Stomach (tissue), 19 donors: Measurements from ENCODE around the gene SPARCL1. TPM values are rescaled to one million over a fixed set of nuclear protein-coding genes. Genes with fewer than 3 reads are reported as not detected.

Experiments used
- DNase-seq, 2 donors: peaks; one replicate each; pipeline versions ENCODE4 v3.0.0 to v3.0.0-alpha.2; 2013 to 2019
- H3K27ac ChIP-seq, 5 donors: fragments of 200-600 bp in 4 of 5; sonication (generic) in 4 of 5; one replicate each; pipeline ENCODE4 v1.5.1; 2013 to 2019; ENCODE audit warnings: mild to moderate bottlenecking in 1 of 5, moderate library complexity in 1 of 5
- H3K27me3 ChIP-seq, 3 donors: fragments of 200-600 bp; sonication (generic); one replicate each; pipeline ENCODE4 v1.5.1; 2017 to 2019; ENCODE audit warnings: mixed run types in 1 of 3
- H3K36me3 ChIP-seq, 4 donors: fragments of 200-600 bp; sonication (generic); 1 replicate in 3 of 4; 2 replicates in 1 of 4; pipeline ENCODE4 v1.5.1; 2016 to 2019
- H3K4me1 ChIP-seq, 4 donors: fragments of 200-600 bp; sonication (generic); one replicate each; pipeline ENCODE4 v1.5.1; 2016 to 2019
- H3K4me3 ChIP-seq, 4 donors: fragments of 200-600 bp; sonication (generic) in 3 of 4; one replicate each; pipeline ENCODE4 v1.5.1; 2016 to 2019; ENCODE audit warnings: mild to moderate bottlenecking in 1 of 4
- H3K9me3 ChIP-seq, 4 donors: fragments of 200-600 bp; sonication (generic); one replicate each; pipeline ENCODE4 v1.5.1; 2016 to 2019
- CTCF ChIP-seq, 7 experiments: fragments of 450-650 bp in 4 of 7; fragments of 200-600 bp in 3 of 7; sonication (generic) in 3 of 7; IDR thresholded peaks; one replicate each; pipeline ENCODE4 v1.5.1; 2016 to 2019; ENCODE audit warnings: antibody characterized with exemption in 7 of 7, control low read depth in 2 of 7, mild to moderate bottlenecking in 1 of 7
- EP300 ChIP-seq: sonication (generic); formaldehyde crosslinking; IDR thresholded peaks from one replicate; pipeline ENCODE4 v1.6.1; 2017; ENCODE audit warnings: antibody characterized with exemption
- POLR2A ChIP-seq, 4 donors: fragments of 450-650 bp; IDR thresholded peaks; one replicate each; pipeline ENCODE4 v1.6.1; 2016; ENCODE audit warnings: antibody characterized with exemption in 4 of 4, control low read depth in 2 of 4, mild to moderate bottlenecking in 1 of 4, moderate library complexity in 1 of 4
- POLR2AphosphoS5 ChIP-seq, 3 donors: sonication (generic); formaldehyde crosslinking; IDR thresholded peaks; one replicate each; pipeline ENCODE4 v1.6.1; 2016; ENCODE audit warnings: antibody characterized with exemption in 3 of 3
- WGBS, 5 donors: extraction: QIAGEN DNeasy Blood & Tissue Kit in 3 of 5; methylation state at CpG; one replicate each; pipeline versions ENCODE4 v1.1.5 to v1.1.7; 2013 to 2018; 5-methylcytosine and 5-hydroxymethylcytosine counted together
- intact Hi-C: fragments of 100-400 bp; cut with DNase I; formaldehyde crosslinking; loops from one replicate; pipeline ENCODE4 v1.15.1; 2023; ENCODE audit warnings: low total_unique reads
- long read RNA-seq, 10 donors: transcript quantifications; one replicate each; lab custom pipeline, GENCODE V29; 2026
- polyA plus RNA-seq, 3 donors: library from polyadenylated mRNA; stranded (reverse); fragments of 200-250 nt; gene quantifications; one replicate each; pipeline ENCODE4 v1.2.3, GENCODE V29; 2013
- total RNA-seq, 5 donors: library from RNA; depleted of rRNA; stranded (reverse); fragments of >200 nt; gene quantifications; one replicate each; pipeline versions ENCODE4 v1.1.0 to v1.2.3, GENCODE V29; 2014 to 2016
- donor health status: healthy with polysubstance abuse.
- donor health status: Bipolar disorder and iron deficiency.
- donor health status: healthy.

SPARCL1 gene, protein sequence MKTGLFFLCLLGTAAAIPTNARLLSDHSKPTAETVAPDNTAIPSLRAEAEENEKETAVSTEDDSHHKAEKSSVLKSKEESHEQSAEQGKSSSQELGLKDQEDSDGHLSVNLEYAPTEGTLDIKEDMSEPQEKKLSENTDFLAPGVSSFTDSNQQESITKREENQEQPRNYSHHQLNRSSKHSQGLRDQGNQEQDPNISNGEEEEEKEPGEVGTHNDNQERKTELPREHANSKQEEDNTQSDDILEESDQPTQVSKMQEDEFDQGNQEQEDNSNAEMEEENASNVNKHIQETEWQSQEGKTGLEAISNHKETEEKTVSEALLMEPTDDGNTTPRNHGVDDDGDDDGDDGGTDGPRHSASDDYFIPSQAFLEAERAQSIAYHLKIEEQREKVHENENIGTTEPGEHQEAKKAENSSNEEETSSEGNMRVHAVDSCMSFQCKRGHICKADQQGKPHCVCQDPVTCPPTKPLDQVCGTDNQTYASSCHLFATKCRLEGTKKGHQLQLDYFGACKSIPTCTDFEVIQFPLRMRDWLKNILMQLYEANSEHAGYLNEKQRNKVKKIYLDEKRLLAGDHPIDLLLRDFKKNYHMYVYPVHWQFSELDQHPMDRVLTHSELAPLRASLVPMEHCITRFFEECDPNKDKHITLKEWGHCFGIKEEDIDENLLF
- 100 to 1,000 TPM; 173 to 710 (median 607) TPM for total RNA-seq
- polyA plus RNA-seq: 100 to 1,000 TPM in 1 of 3 donors, 10 to 100 TPM in 2; 36.9 to 191 (median 69.3) TPM
- long read RNA-seq, donor 1, transcript SPARCL1-201 (11 exons, 2,906 nt): major isoform, 17 of 178 reads
- long read RNA-seq, donor 1, partial matches to known transcripts: 161 of 178 reads
- long read RNA-seq, donor 1, other reads (novel, unspliced or antisense): 0 of 178 reads
- long read RNA-seq, donor 2, transcript SPARCL1-201 (11 exons, 2,906 nt): major isoform, 33 of 121 reads
- long read RNA-seq, donor 2, partial matches to known transcripts: 88 of 121 reads
- long read RNA-seq, donor 2, other reads (novel, unspliced or antisense): 0 of 121 reads
- long read RNA-seq, donor 3, transcript SPARCL1-201 (11 exons, 2,906 nt): major isoform, 6 of 144 reads
- long read RNA-seq, donor 3, partial matches to known transcripts: 137 of 144 reads
- long read RNA-seq, donor 3, other reads (novel, unspliced or antisense): 0 of 144 reads
- long read RNA-seq, donor 4, transcript SPARCL1-201 (11 exons, 2,906 nt): major isoform, 9 of 34 reads
- long read RNA-seq, donor 4, partial matches to known transcripts: 25 of 34 reads
- long read RNA-seq, donor 4, other reads (novel, unspliced or antisense): 0 of 34 reads
- long read RNA-seq, donor 5, transcript SPARCL1-201 (11 exons, 2,906 nt): major isoform, 16 of 260 reads
- long read RNA-seq, donor 5, partial matches to known transcripts: 244 of 260 reads
- long read RNA-seq, donor 5, other reads (novel, unspliced or antisense): 0 of 260 reads
- long read RNA-seq, donor 6, transcript SPARCL1-201 (11 exons, 2,906 nt): major isoform, 50 of 285 reads
- long read RNA-seq, donor 6, partial matches to known transcripts: 231 of 285 reads
- long read RNA-seq, donor 6, other reads (novel, unspliced or antisense): 0 of 285 reads
- long read RNA-seq, donor 7, transcript SPARCL1-201 (11 exons, 2,906 nt): major isoform, 17 of 540 reads
- long read RNA-seq, donor 7, partial matches to known transcripts: 521 of 540 reads
- long read RNA-seq, donor 7, other reads (novel, unspliced or antisense): 0 of 540 reads
- long read RNA-seq, donor 8, transcript SPARCL1-201 (11 exons, 2,906 nt): major isoform, 11 of 183 reads
- long read RNA-seq, donor 8, partial matches to known transcripts: 170 of 183 reads
- long read RNA-seq, donor 8, other reads (novel, unspliced or antisense): 0 of 183 reads
- long read RNA-seq, donor 9, transcript SPARCL1-201 (11 exons, 2,906 nt): major isoform, 11 of 245 reads
- long read RNA-seq, donor 9, partial matches to known transcripts: 233 of 245 reads
- long read RNA-seq, donor 9, other reads (novel, unspliced or antisense): 0 of 245 reads
- long read RNA-seq, donor 10, transcript SPARCL1-201 (11 exons, 2,906 nt): major isoform, 9 of 39 reads
- long read RNA-seq, donor 10, partial matches to known transcripts: 30 of 39 reads
- long read RNA-seq, donor 10, other reads (novel, unspliced or antisense): 0 of 39 reads

DNA sequence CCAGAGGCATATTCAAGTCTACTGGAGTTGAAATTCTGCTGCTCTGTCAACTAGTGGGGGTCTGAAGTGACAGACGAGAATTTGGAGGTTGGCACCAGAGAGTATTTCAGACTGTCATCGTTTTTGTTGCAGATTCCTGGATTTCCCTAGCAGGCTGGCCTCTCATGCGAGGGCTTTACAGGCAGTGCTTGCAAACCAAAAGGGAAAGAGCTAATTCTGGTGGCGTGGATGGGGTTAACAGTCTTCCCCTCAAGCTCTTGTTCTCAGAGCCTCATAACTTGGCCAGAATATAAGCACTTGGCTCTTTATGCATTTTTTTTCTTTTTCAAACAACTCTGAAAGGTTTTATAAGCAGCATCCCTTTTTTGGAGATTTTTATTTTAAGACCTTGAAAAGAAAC lies at the start of gene SPARCL1:
Gene SPARCL1 (minus strand): TSS at position 190 of the 400 bp plus-strand sequence. CDS start 29,802 bp downstream, outside the sequence.
- Histone ChIP-seq H3K27ac (peak within 1 kb of the TSS; percentile 54 to 89 (median 83)), H3K36me3 (no peaks in the 10 kb centered on the region), H3K4me3 (peak within 1 kb of the TSS; percentile 40 to 49 (median 42)), H3K9me3 (peaks cover 0 to 15% (median 5%) of the 10 kb centered on the region in 4 donors), H3K4me1 (peaks cover 0 to 27% (median 9%) of the 10 kb centered on the region in 4 donors), H3K27me3 (no peaks in the 10 kb centered on the region)
- DNase-seq: peak in 1 of 2 donors; percentile 90
- 39 to 59% (median 48%) methylated on average over 4 of the region's 4 CpGs for WGBS, 5 donors
- peak; percentile 30 for TF ChIP-seq EP300
- TF ChIP-seq POLR2A (IDR thresholded peaks at IDR 0.05): no peak
- no peak for TF ChIP-seq CTCF (IDR thresholded peaks at IDR 0.05)
- TF ChIP-seq POLR2AphosphoS5 (IDR thresholded peaks at IDR 0.05): peak; percentile 61 to 81 (median 64)
- intact Hi-C loops: no loop called here

GRCh38 chr4:87575983-87576382 lies 46.8 kb upstream of the SPARCL1 start:
- no peaks in the 10 kb centered on the region for H3K36me3 ChIP-seq
- no peaks in the 10 kb centered on the region for H3K9me3 ChIP-seq
- no peaks in the 10 kb centered on the region for H3K27me3 ChIP-seq
- no peak overlapping the region for H3K4me3 ChIP-seq
- H3K27ac ChIP-seq: no peak overlapping the region
- intact Hi-C loops: no loop called here
- TF ChIP-seq EP300 (no peak), POLR2AphosphoS5 (IDR thresholded peaks at IDR 0.05) (no peak), POLR2A (IDR thresholded peaks at IDR 0.05) (no peak), CTCF (IDR thresholded peaks at IDR 0.05) (no peak)
- DNase-seq: no peak
- no peaks in the 10 kb centered on the region for H3K4me1 ChIP-seq

DNA sequence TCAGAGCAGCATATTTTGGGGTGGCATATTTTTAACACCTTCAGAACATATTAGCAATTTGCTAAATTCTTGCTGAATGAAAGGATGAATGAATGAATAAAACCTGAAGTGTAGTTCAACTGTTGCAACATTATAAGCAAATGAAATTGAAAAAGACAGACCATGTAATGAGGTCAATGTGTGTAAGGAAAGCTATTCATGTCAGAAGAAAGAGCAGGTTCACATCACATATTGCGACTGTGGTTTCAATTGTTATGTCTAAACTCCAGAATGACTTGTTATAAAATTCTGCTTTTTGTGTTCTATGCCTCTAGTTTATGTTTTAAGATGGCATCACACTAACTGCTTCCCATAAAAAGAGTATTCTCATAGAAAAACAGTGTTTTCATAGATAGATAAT lies 46.2 kb upstream of the SPARCL1 start:
- H3K4me3 ChIP-seq: no peak overlapping the region
- intact Hi-C loops: no loop called here
- WGBS, 5 donors: 89 to 91% (median 90%) methylated on average over 1 of the region's 1 CpG
- TF ChIP-seq EP300 (no peak), CTCF (IDR thresholded peaks at IDR 0.05) (no peak), POLR2AphosphoS5 (IDR thresholded peaks at IDR 0.05) (no peak)
- H3K36me3 ChIP-seq: no peaks in the 10 kb centered on the region
- DNase-seq: no peak
- no peak overlapping the region for H3K27ac ChIP-seq
- H3K4me1 ChIP-seq: no peaks in the 10 kb centered on the region
- no peaks in the 10 kb centered on the region for H3K27me3 ChIP-seq
- H3K9me3 ChIP-seq: no peaks in the 10 kb centered on the region
